ENCODE data around the gene PRKCA. TPM values are rescaled to one million over a fixed set of nuclear protein-coding genes. Genes with fewer than 3 reads are reported as not detected.

PRKCA gene
- total RNA-seq, 2 donors from 2014 or later, result 6.5 to 6.6 TPM

GRCh38 chr17:66555605-66556004 lies 253.2 kb downstream of the PRKCA start:
- Histone ChIP-seq H3K27ac (no peak overlapping the region), H3K4me3 (no peak overlapping the region), H3K27me3 (no peaks in the 10 kb centered on the region), H3K36me3 (replicated peaks in 1 of 2; ENCODE audit: insufficient read depth in 1 of 2, low read depth in 2 of 2) (no peaks in the 10 kb centered on the region), H3K4me1 (no peaks in the 10 kb centered on the region), H3K9me3 (no peaks in the 10 kb centered on the region)
- 62 to 63% methylated on average over 2 of the region's 2 CpGs for WGBS, 2 donors
- TF ChIP-seq POLR2A (IDR thresholded peaks at IDR 0.05), result no peak
- TF ChIP-seq CTCF (IDR thresholded peaks at IDR 0.05), result no peak
- no peak for DNase-seq
- intact Hi-C loops (cut with DNase I), result no loop called here
- ATAC-seq, result no peak

- no peaks in the 10 kb centered on the region for H3K36me3 ChIP-seq (replicated peaks in 1 of 2; ENCODE audit: insufficient read depth in 1 of 2, low read depth in 2 of 2)
- H3K4me1 ChIP-seq, result no peaks in the 10 kb centered on the region
- ATAC-seq (no peak), DNase-seq (no peak)
- no peaks in the 10 kb centered on the region for H3K9me3 ChIP-seq
- no peak overlapping the region for H3K27ac ChIP-seq
- TF ChIP-seq POLR2A (IDR thresholded peaks at IDR 0.05) (no peak), CTCF (IDR thresholded peaks at IDR 0.05) (no peak)
- intact Hi-C loops (cut with DNase I), result no loop called here
- WGBS, 2 donors, result 86% methylated on average over 3 of the region's 3 CpGs
- no peaks in the 10 kb centered on the region for H3K27me3 ChIP-seq
- H3K4me3 ChIP-seq, result no peak overlapping the region
Observed at GRCh38 chr17:66557200-66557599, 254.8 kb downstream of the PRKCA start.

GRCh38 chr17:66557886-66558285 lies 255.5 kb downstream of the PRKCA start:
- ATAC-seq, result no peak
- Histone ChIP-seq H3K4me1 (no peaks in the 10 kb centered on the region), H3K27ac (no peak overlapping the region), H3K4me3 (no peak overlapping the region), H3K27me3 (no peaks in the 10 kb centered on the region), H3K9me3 (no peaks in the 10 kb centered on the region), H3K36me3 (replicated peaks in 1 of 2; ENCODE audit: insufficient read depth in 1 of 2, low read depth in 2 of 2) (no peaks in the 10 kb centered on the region)
- TF ChIP-seq POLR2A (IDR thresholded peaks at IDR 0.05), result no peak
- TF ChIP-seq CTCF (IDR thresholded peaks at IDR 0.05), result no peak
- DNase-seq, result no peak
- WGBS, 2 donors, result 78 to 83% methylated on average over 8 of the region's 8 CpGs
- intact Hi-C loops (cut with DNase I), result no loop called here

GRCh38 chr17:66560691-66561090 lies 258.3 kb downstream of the PRKCA start:
- no peaks in the 10 kb centered on the region for H3K27me3 ChIP-seq
- no peaks in the 10 kb centered on the region for H3K9me3 ChIP-seq
- no peak for TF ChIP-seq CTCF (IDR thresholded peaks at IDR 0.05)
- TF ChIP-seq POLR2A (IDR thresholded peaks at IDR 0.05), result no peak
- H3K27ac ChIP-seq, result no peak overlapping the region
- 91 to 95% methylated on average over 7 of the region's 7 CpGs for whole genome bisulfite sequencing, 2 donors
- no peak overlapping the region for H3K4me3 ChIP-seq
- intact Hi-C loops (cut with DNase I), result no loop called here
- no peaks in the 10 kb centered on the region for H3K36me3 ChIP-seq (replicated peaks in 1 of 2; ENCODE audit: insufficient read depth in 1 of 2, low read depth in 2 of 2)
- no peaks in the 10 kb centered on the region for H3K4me1 ChIP-seq
- no peak for ATAC-seq
- DNase-seq, result no peak

GRCh38 chr17:66562119-66562518 lies 259.7 kb downstream of the PRKCA start:
- intact Hi-C loops (cut with DNase I), result no loop called here
- Histone ChIP-seq H3K4me3 (no peak overlapping the region), H3K36me3 (replicated peaks in 1 of 2; ENCODE audit: insufficient read depth in 1 of 2, low read depth in 2 of 2) (no peaks in the 10 kb centered on the region), H3K4me1 (no peaks in the 10 kb centered on the region), H3K27me3 (no peaks in the 10 kb centered on the region), H3K27ac (no peak overlapping the region), H3K9me3 (no peaks in the 10 kb centered on the region)
- DNase-seq (no peak), ATAC-seq (no peak)
- TF ChIP-seq CTCF (IDR thresholded peaks at IDR 0.05), result no peak
- TF ChIP-seq POLR2A (IDR thresholded peaks at IDR 0.05), result no peak
